Stomach (tissue), 4 donors: Measurements from ENCODE around the gene ITGAD.

Experiments
- POLR2AphosphoS5 ChIP-seq, 3 donors: sonication (generic); formaldehyde crosslinking; IDR thresholded peaks; one replicate each; pipeline ENCODE4 v1.6.1; 2016; ENCODE audit warnings: antibody characterized with exemption in 3 of 3
- TF ChIP-seq, protein P1 (sequence below), 7 experiments: fragments of 450-650 bp in 4 of 7; fragments of 200-600 bp in 3 of 7; sonication (generic) in 3 of 7; IDR thresholded peaks; one replicate each; pipeline ENCODE4 v1.5.1; 2016 to 2019; ENCODE audit warnings: antibody characterized with exemption in 7 of 7, control low read depth in 2 of 7, mild to moderate bottlenecking in 1 of 7

GRCh38 chr16:31428638-31429247 lies 35.6 kb downstream of the ITGAD start:
- TF ChIP-seq, protein P1, sequence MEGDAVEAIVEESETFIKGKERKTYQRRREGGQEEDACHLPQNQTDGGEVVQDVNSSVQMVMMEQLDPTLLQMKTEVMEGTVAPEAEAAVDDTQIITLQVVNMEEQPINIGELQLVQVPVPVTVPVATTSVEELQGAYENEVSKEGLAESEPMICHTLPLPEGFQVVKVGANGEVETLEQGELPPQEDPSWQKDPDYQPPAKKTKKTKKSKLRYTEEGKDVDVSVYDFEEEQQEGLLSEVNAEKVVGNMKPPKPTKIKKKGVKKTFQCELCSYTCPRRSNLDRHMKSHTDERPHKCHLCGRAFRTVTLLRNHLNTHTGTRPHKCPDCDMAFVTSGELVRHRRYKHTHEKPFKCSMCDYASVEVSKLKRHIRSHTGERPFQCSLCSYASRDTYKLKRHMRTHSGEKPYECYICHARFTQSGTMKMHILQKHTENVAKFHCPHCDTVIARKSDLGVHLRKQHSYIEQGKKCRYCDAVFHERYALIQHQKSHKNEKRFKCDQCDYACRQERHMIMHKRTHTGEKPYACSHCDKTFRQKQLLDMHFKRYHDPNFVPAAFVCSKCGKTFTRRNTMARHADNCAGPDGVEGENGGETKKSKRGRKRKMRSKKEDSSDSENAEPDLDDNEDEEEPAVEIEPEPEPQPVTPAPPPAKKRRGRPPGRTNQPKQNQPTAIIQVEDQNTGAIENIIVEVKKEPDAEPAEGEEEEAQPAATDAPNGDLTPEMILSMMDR (IDR thresholded peaks at IDR 0.05) = no peak
- TF ChIP-seq POLR2AphosphoS5 (IDR thresholded peaks at IDR 0.05) = no peak
